Activated CD4-positive, alpha-beta T cell treated with anti-CD3 and anti-CD28 coated beads for 48 hours (primary cell): ENCODE data around the gene HPS4.

ENCODE experiments used
- DNase-seq: peaks from one replicate; pipeline ENCODE4 v3.0.0-alpha.2; 2020

HPS4 gene

DNA sequence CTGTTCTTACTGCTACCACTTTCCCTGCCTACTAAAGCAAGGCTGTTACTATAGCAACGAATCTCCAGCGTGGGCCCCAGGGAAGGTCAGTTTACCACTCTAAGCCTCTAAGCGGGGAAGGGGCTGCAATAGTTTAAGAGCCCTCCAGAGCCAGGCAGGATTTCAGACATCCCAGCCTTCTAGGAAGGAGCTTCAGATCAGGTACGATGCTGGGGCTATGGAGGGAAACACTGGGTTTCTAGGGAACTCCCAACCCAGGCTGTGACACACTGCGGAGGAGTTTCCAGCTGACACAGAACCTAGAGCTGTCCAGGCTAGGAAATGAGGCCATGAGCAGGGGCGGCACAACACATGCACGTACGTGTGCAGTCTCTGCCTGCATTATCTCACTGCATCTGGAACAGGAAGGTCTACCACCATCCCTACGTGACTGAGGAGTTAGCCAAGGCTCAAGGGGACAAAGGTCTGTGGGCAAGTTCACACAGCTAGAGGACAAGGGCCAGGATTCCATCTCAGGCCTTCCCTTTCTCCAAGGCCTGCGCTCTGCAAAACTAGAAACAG is 20.4 kb downstream of the HPS4 start:
- DNase-seq, result no peak

DNA sequence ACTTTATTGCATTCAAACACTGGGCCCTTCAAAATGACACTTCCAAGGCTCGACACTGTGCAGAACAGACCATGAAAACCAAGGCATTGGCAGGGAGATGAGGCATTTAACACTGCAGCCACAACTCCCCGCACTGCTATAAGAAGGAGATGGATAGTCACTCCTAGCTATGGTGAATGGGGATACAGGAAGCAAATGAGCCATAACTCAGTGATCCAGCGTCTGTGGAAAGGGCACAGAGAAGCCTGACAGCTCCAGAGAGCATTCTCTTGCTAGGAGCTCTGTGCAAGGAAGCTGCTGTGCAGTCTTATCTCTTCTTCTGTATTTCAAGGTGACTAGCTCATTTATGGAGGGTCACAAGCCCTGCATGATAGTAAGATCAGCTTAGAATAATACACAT is 20.9 kb downstream of the HPS4 start:
- no peak for DNase-seq

DNA sequence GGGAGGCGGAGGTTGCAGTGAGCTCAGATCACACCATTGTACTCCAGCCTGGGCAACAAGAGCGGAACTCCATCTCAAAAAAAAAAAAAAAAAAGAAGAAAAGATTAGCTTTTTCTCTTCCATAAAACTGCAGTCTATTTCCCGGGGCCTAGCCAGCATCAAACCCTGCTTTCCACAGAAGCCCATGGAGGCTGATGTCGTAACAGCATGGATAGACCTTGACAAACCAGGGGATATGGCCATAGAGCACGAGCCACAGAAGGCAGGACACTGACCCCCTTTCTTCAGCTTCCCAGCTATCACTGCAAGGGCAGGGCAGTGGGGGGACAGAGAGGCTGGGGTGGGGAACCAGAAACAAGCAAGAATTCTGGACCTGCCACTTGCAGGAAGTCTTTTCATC is 21.5 kb downstream of the HPS4 start:
- DNase-seq, result no peak

DNA sequence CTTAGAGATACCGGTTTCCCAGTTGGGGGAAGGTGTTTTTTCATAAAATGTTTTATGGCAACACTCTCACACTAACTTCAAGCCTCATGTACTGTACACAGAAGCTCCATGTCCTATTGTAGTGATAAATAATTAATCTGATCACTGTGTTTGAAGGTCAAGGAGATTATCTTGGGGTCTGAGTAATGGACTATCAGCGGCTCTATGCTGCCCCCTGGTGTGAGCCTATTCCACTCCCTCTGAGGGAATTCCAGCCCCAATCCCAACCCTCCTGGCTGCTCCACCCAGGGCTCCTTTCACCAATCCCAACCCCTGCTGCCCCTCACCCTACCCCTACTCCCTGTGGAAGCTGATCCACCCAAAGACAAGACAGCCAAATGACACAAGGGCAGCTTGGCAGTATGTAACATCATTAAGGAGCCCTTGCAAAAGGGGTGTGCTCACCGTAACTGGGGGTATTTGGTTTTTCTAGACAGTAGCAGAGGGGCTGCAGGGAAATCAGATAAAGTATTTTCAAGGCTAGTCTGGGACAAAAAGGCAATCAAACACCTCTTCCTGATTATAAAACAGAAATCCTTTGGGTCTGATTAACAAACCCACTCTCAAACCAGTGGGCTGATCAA is 22.3 kb downstream of the HPS4 start:
- DNase-seq, result peak; percentile 49

DNA sequence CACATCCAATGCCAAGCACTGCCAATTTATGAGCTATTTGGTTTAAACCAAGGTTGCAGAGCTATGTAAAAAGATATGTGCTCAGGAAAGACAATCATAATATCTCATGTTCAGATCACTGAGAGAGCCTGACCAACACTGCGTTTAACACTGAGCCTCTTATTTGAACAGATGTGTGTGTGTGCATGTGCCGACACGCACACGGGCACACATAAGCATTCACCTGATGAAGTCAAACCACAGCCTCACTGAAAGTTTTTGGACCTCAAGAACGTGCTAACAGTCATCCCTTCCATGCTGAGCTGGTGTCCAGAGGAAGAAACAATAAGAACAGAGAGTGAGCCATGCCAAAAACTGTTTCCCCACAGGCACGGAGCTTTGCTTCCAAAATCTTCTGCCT is 23.4 kb downstream of the HPS4 start:
- no peak for DNase-seq

DNA sequence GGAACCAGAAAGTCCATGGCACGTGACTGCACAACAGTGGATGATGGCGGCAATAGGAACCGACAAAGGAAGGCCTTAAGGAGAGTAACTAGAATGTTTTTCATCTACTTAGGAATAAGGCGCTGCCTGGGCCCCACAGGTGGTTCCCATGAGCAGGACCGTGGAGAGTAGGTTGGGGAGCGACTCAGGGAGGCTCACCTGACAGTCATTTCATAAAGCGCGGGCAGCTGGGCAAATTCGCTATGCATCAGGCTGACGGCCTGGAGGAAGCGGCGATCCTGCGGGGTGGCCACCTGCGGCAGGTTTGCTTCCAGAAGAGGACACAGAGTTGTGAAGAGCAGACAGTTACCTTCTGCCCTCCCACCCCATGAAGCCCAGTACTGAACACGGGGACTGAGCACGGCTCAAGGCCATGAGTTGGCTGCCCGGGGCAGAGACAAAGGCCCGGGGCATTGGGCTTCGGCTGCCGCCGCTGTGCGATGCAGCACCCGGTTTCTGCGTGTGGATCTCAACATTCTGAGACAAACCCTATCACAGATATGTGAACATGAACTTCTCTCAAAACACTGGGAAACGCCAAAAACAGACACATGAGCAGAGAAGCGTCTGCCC is 25.8 kb downstream of the HPS4 start:
- DNase-seq, result no peak

DNA sequence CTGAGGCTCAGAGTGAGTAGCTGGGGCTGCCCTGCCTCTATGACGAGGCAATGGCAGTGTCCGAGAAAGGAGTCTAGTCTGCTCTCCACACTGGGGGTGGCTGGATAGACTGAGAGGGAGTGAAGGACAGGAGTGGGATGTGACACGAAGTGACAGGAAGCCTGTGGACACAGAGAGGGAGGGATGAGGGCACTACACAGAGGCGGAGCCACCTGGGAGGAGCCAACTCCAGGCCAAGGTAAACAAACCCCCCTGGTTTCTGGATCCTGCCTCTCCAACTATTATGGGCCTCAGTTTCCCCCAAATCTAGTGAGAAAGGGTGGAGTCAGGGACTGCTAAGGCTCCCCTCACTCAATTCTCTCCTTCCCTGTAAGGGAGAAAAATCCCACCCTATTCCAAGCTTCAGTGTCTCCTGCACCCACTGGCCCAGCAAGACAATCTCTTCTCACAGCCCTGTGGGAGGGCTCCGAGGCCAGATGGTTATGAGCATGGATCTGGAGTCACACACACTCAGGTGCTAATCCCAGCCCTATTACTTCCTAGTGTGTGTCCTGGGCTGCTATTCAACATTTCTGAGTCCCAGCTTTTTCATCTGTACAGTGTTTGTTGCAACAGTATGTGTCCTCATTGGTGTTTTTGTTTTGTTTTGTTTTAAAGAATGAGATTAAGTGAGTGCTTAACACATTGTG is 29.6 kb downstream of the HPS4 start:
- DNase-seq, result no peak

DNA sequence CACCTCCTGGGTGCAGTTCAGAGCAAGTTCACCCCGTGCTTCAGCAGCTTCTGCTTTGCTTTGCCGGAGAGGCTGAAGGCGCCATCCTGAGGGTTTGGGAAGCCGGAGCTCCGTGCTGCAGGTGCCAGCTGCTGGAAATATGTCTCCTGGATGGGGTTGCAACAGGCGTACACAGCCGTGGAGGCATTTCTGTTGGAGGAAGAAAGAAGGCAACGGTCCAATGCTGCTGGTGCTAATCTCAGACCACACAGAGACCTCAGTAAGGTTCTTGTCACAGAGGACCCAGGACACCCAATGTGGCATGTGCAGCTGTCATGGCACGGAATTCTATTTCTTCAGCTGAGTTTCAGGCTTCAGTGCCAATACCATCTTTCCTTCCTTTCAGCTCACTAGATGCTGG is 30.4 kb downstream of the HPS4 start:
- DNase-seq, result no peak

DNA sequence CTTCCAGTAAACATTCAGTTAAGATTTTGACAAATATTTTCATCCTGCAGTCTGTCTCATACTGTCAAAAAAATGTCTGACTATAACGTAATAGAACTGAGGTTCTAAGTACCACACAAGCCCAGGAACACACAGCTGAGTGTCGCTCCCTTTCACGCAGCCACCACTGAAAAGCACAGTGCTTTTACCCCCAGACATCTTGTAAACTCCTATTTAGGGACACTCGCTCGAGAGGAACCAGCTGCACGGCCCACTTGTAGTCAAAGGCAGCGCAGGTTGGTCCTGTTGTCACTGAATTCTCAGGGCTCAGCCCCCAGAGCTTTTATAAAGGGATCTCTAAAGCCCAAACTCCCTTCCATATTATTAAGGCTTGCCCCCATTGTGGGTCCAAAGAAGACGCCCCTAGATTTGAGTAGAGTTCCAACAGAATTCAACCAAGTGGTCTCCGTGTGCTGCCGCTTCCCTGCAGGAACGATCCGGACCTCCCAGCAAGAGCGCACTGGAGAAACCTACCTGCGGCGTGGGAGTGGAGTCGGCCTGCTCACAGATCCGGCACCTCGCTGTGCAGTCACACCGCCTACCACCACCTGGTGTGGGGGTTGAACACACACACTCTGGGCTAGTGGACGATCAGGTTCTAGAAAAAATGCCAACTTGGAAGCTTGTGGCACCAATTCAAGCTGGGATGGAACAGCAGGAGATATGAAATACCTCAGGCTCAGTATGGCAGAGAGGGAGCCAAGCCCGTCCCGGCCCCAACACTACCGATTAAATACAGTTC is 31.2 kb downstream of the HPS4 start:
- DNase-seq, result no peak

DNA sequence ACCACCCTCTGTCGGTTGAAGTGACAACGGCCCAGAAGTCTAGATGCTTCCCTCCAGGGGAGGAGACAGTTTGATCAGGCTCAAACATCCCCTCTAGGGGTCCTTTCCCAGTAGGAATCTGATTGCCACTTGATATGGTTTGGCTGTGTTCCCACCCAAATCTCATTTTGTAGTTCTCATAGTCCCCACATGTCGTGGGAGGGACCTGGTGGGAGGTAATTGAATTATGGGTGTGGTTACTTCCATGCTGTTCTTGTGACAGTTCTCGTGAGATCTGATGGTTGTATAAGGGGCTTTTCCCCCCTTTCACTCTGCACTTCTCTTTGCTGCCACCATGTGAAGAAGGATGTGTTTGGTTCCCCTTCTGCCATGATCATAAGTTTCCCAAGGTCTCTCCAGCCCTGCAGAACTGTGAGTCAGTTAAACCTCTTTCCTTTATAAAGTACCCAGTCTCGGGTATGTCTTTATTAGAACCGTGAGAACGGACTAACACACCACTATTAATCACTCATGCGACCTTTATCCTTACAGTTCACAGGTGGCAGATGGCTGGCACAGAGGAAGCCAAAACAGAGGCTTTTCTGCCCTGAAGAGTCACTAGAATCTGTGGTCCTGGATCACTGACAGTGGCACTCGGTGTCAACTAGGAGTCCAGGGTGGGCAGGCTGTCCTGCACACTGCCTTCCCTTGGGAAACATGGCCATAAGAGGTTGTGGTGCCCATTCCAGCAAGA is 33.0 kb downstream of the HPS4 start:
- DNase-seq, result no peak

DNA sequence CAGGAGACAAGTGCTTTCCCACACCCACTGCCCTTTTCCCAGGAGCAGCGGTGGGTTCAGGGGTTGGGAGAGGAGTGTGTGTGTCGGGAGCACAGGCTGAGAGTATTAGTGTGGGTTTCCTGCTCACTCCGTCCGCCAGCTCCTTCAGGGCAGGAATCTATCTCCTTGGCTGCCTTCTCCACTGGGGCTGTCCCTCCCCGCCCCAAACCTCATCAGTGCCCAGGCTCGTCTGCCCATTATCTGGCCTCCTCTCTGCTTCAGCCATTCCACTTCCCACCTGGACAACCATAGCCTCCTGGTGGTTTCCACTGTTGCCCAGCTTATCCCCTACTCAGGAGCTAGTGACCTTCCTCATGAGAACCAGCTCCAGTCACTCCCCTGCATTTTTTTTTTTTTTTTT is 34.6 kb downstream of the HPS4 start:
- DNase-seq, result no peak

DNA sequence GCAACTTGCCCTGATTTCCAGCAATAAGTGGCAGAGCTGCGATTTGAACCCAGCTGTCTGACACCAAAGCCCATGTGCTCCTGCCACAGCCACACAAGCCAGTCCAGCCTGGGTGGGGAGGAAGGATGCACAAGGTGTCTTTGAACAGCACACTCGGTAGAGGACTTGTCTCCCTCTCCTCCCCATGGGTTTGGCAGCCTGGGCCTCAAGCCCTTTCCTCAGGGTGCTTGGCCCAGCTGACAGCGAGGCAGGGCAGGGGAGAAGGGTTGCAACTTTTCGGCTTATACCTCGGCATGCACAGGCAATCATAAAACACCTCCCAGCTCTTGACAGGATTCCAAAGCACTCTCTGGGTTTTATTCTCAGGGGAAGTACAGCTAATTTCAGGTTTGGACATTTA is 35.2 kb downstream of the HPS4 start:
- no peak for DNase-seq

DNA sequence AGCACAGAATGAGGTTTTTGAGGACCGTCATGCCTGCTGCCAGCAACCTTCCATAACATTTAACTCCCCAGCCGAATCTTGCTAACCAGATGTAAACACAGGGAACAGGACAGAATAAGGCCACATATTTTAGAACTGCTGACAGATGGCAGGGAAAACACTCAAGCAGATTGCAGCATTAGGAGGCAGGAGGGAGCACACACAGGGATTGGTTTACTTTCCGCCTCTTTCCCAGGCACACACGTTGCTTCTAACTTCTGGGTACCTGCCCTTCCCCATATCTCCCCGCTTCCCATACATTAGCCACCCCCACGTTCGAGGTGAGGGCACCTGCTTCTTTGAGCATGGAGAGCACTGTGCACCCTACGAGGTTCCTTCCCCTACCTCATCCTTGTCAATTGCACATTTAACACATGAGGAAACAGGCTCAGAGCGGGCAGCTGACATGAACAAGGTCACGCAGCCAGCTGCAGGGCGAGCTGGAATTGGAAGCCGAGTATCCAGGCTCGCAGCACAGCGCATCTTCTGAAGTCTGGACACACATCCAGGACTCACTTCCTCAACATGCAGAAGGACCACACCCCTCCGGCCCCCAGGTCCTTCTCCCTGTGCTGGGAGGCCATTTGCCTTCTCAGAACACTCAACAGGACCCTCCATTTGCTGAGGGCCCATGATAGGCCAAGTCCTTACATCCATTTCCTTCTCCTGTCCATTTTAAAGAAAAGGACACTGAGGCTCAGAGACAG is 35.8 kb downstream of the HPS4 start:
- DNase-seq, result no peak

DNA sequence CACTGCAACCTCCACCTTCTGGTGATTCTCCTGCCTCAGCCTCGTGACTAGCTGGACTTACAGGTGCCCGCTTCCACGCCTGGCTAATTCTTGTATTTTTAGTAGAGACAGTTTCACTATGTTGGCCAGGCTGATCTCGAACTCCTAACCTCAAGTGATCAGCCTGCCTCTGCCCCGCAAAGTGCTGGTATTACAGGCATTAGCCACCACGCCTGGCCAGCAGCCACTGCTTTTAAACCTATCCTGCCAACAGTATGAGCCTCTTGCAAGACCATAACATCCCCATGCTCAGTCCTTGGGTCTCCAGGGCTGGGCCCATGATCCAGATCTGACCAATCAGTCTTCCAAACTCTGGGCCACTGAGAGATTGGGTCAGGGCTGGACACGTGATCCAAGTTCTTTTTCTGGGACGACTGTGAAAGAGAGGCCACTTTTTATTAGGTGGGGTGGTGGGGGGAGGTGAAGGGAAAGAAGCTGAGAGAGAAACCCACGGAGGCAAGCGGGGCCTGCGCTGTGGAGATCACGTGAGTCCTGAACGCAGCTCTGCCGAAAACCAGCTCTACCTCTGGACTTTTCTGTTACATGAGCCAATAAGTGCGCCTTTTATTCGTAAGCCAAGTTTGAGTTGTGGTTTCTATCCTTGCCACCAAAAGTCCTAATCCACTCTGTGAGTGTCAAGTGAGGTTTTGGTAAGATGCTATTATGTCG is 36.6 kb downstream of the HPS4 start:
- DNase-seq, result no peak

DNA sequence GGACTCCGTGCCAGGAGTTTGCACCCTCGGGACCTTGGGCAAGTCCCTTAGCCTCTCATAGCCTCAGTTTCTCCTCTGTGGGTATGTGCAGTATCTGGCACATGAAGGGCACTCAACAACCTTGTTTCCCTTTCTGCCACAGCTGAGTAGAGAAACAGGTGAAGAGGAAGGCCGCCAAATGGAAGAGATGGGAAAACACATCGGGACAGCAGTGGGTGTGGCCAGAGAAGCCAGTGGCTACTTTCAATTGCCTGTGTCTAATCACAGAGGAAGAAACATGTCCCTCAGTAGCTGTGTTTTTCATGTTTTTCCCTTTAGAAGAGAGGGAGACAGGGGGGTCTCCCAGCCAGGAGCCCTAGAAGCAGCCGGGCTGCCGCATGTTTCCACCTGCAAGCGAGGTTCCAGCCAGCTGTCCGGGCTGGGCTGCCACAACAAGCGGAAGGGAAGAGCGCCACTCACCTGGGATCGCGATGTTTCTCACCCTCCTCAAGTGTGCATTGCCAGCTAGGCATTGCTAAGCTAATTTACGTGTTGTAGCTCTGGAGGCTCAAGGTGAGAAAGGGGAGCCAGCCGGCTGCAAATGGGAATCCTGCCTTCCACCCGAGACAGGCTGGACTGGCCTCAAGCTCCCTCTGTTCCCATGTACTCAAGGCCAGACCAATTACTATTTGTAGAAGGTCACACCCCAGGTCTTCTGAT is 37.9 kb downstream of the HPS4 start:
- no peak for DNase-seq

DNA sequence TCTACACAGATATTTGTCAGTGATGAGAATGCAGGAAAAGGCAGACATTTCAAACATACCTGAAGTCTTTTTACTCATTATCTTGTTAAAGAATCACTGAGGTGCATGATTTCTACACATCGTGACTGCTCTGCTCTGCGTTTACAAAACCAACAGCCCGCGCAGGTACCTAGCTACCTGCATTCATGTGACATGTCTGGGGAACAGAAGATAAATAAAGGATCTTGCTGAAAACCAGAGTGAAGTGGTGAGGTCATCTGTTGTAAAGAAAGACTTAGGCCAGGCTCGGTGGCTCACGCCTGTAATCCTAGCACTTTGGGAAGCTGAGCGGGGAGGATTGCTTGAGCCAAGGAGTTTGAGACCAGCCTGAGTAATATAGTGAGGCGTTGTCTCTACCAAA is 38.8 kb downstream of the HPS4 start:
- no peak for DNase-seq

DNA sequence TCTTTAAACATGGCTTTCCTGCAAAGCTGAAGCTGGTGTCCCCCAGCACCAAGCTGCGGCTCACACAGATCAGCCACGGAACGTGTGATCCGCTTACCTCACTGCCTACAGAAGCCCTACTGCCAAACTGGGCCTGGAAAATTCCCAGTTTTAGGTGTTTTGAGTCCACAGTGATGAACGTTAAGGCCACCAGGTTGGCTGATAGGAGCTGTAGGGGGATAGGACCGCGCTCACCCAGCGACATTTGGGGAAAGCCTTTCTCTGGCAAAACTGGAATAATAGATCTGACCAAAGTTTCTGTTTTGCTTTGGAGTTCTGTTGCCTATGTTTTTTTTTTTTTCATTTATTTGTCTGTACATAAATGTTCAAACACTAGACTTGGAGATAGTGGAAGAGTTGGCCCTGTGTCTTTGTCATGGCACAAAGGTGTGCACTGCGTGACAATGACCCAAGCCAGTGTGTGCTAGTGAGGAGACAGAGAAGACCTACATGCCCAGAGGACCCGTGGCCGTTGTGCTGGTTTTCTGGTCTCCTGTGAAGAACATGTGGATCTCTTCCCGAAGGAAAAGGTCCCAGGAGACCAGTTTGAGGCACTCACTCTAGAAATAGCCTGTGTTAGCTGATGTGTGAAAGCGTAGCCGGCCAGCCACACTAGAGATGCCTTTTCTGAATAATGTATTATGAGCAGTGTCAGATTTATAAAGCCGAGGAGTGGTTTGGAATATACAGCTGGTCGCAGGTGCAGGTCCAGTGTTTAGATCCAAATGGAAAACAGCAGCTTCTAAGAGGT is 39.5 kb downstream of the HPS4 start:
- no peak for DNase-seq

DNA sequence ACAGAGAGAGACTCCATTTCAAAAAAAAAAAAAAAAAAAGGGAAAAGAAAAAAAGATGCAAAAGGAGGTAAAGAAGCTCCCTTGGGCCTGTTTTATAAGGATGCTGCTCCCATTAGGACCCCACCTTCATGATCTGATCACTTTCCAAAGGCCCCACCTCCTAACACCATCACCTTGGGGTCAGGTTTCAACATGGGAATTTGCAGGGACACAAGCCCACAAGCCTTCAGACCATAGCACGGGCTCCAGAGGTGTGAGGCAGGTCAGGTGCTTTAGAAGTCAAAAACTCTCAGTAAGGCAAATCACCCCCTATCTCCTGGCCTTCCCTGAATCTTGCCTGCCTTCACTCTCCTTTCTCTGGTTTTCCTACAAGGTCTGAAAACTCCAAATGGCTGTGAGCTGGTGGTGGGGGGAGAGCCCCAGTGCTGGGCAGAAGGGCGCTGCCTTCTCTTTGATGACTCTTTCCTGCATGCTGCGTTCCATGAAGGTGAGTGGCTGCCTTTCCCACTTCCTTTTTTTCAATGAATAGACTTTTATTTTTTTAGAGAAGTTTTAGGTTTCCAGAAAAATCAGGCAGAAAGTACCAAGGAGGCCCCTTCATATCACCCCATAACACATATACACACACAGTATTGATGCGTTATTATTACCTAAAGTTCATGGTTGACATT is 41.4 kb downstream of the HPS4 start:
- no peak for DNase-seq

DNA sequence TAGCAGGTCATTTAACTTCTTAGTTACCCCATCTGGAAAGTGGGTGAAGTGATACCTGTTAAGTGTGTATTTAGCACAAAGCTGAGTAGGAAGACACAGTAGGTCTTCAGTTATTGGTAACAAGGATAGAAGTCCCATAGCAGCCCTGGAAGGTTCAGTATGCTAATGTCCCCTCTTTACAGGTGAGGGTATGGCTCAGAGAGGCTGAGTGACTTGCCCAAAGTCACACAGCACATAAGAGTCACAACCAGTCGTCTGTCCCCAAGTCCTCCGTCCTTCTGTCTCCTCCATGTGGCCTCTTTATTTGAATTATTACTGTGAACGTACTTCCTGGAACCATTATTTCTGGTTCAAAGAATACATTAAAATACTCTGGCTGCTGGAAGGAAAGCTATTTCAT is 44.0 kb downstream of the HPS4 start:
- DNase-seq, result no peak
